Lung (tissue), 12 donors: ENCODE results near the gene B3GALT5. TPM values are rescaled to one million over a fixed set of nuclear protein-coding genes. Genes with fewer than 3 reads are reported as not detected.

ENCODE experiments used
- ATAC-seq: fragments of 200-7000 bp; cut with Tn5 transposase; one replicate; pipeline ENCODE4 v1.9.1; 2020; ENCODE audit warnings: moderate number of reproducible peaks; ENCODE audit not compliant: insufficient read depth, low FRiP score
- DNase-seq, 3 donors: peaks; one replicate each; pipeline ENCODE4 v3.0.0-alpha.2; 2013 to 2017
- H3K27ac ChIP-seq, 2 donors: one replicate each; pipeline ENCODE4 v1.5.1; 2013; ENCODE audit warnings: mild to moderate bottlenecking in 2 of 2, moderate library complexity in 2 of 2, control low read depth in 1 of 2, inconsistent platforms in 1 of 2, low read depth in 1 of 2, low read length in 1 of 2
- H3K27me3 ChIP-seq, 3 donors: one replicate each; pipeline ENCODE4 v1.5.1; 2013; ENCODE audit warnings: low read length in 2 of 3; ENCODE audit not compliant: control insufficient read depth in 3 of 3, insufficient read depth in 3 of 3
- H3K36me3 ChIP-seq, 4 donors: one replicate each; pipeline ENCODE4 v1.5.1; 2013; ENCODE audit warnings: low read length in 4 of 4, mild to moderate bottlenecking in 1 of 4, moderate library complexity in 1 of 4; ENCODE audit not compliant: control insufficient read depth in 4 of 4, insufficient read depth in 4 of 4
- H3K4me1 ChIP-seq, 5 donors: one replicate each; pipeline ENCODE4 v1.5.1; 2013; ENCODE audit warnings: low read length in 5 of 5, mild to moderate bottlenecking in 2 of 5, moderate library complexity in 1 of 5; ENCODE audit not compliant: control insufficient read depth in 5 of 5, insufficient read depth in 5 of 5
- H3K4me3 ChIP-seq: one replicate; pipeline ENCODE4 v1.5.1; 2013; ENCODE audit warnings: mild to moderate bottlenecking, control low read depth, moderate library complexity
- H3K9ac ChIP-seq, 2 donors: one replicate each; pipeline ENCODE4 v1.5.1; 2013; ENCODE audit warnings: low read length in 2 of 2, control low read depth in 1 of 2; ENCODE audit not compliant: insufficient read depth in 1 of 2
- H3K9me3 ChIP-seq, 4 donors: one replicate each; pipeline ENCODE4 v1.5.1; 2013; ENCODE audit warnings: low read length in 3 of 4, mild to moderate bottlenecking in 1 of 4, moderate library complexity in 1 of 4; ENCODE audit not compliant: control insufficient read depth in 4 of 4, insufficient read depth in 3 of 4
- WGBS, 2 donors: extraction: QIAGEN DNeasy Blood & Tissue Kit; methylation state at CpG; one replicate each; pipeline ENCODE4 v1.1.7; 2013; 5-methylcytosine and 5-hydroxymethylcytosine counted together
- polyA plus RNA-seq, 2 donors: library from polyadenylated mRNA; stranded (reverse); fragments of 200-250 nt; gene quantifications; one replicate each; pipeline ENCODE4 v1.2.1, GENCODE V29; 2013
- total RNA-seq, 2 donors: library from RNA; depleted of rRNA in 1 of 2; stranded (reverse); fragments of >200 nt in 1 of 2; gene quantifications; one replicate each; pipeline ENCODE4 v1.2.1, GENCODE V29; 2014 to 2021
- TF ChIP-seq, protein P1 (sequence below): IDR thresholded peaks from 2 replicates; pipeline ENCODE4 v1.5.1; 2012; ENCODE audit warnings: mild to moderate bottlenecking; ENCODE audit errors: control extremely low read depth, extremely low read depth
- donor health status: control.
- donor health status: control.
- donor health status: Bipolar disorder and iron deficiency.
- donor health status: healthy.
- donor health status: DM: yes; HTN: yes; CAD: no.

The B3GALT5 gene
- total and polyA plus RNA-seq, 4 donors = 0.02 to 1.1 (median 0.50) TPM

DNA sequence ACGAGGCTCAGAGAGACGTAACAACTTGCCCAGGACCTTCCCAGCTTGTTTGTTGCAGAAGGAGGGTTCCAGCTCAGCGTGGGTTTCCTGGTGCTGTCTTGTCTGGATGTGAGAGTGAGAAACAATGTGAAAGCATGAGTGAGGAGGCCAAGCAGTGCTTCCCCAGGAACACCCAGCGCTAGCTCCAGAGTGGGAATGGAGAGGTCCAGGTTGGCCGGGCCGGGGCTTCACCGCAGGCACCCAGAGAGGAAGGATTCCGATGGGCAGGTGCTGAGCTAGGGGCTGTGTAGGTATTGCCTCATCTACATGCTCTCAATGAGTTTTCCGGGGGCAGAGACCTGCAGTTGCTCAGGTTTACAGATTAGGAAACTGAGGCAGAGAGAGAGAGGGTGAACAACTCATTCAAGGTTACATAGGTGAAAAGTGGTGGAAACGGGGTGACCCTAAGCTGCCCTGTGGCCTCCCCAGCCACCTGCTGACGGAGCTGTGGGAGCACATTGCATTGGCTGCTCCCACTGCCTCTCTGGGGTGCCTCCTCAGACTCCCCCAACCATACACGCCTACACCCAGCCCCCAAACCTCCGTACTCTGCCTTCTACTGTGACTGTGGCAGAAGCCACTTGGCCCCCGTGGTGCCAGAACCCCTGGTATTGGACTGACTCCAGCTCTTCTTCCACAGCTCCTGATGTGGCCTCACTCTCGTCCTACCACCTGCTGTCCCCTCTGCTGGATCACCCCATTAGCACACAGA lies 51.2 kb downstream of the B3GALT5 start:
- DNase-seq = no peak
- no peak overlapping the region for H3K9ac ChIP-seq
- peaks cover 0 to 28% (median 4%) of the 10 kb centered on the region in 5 donors for H3K4me1 ChIP-seq
- H3K9me3 ChIP-seq = no peaks in the 10 kb centered on the region
- no peak overlapping the region for H3K27ac ChIP-seq
- 87 to 89% methylated on average over 15 of the region's 15 CpGs for WGBS, 2 donors
- no peak for ATAC-seq
- H3K27me3 ChIP-seq = no peaks in the 10 kb centered on the region
- H3K36me3 ChIP-seq = no peaks in the 10 kb centered on the region
- no peak overlapping the region for H3K4me3 ChIP-seq
- TF ChIP-seq, protein P1, sequence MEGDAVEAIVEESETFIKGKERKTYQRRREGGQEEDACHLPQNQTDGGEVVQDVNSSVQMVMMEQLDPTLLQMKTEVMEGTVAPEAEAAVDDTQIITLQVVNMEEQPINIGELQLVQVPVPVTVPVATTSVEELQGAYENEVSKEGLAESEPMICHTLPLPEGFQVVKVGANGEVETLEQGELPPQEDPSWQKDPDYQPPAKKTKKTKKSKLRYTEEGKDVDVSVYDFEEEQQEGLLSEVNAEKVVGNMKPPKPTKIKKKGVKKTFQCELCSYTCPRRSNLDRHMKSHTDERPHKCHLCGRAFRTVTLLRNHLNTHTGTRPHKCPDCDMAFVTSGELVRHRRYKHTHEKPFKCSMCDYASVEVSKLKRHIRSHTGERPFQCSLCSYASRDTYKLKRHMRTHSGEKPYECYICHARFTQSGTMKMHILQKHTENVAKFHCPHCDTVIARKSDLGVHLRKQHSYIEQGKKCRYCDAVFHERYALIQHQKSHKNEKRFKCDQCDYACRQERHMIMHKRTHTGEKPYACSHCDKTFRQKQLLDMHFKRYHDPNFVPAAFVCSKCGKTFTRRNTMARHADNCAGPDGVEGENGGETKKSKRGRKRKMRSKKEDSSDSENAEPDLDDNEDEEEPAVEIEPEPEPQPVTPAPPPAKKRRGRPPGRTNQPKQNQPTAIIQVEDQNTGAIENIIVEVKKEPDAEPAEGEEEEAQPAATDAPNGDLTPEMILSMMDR = no peak

DNA sequence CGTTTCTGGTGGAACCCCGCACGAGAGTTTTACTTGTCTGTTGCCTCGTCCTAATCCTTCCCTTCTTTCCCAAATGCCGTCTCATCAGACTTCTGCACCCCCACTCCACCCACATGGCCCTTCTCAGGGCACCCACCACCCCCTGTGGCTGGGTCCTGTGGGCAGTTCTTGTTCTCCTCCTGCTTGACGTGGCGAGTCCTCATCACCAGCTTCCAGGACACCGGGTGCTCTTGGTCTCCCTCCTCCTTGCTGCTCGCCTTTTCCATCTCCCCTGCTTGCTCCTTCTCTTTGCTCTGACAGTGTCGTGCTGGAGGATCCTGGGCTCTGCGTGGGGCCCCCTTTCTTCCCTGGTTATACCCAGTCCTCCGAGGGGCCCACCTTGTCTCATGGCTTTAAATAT lies 51.8 kb downstream of the B3GALT5 start:
- H3K27ac ChIP-seq = no peak overlapping the region
- DNase-seq = no peak
- no peak for ATAC-seq
- no peaks in the 10 kb centered on the region for H3K9me3 ChIP-seq
- no peaks in the 10 kb centered on the region for H3K36me3 ChIP-seq
- H3K9ac ChIP-seq = no peak overlapping the region
- H3K4me1 ChIP-seq = peaks cover 0 to 24% (median 4%) of the 10 kb centered on the region in 5 donors
- WGBS, 2 donors = 94 to 96% methylated on average over 12 of the region's 12 CpGs
- H3K27me3 ChIP-seq = no peaks in the 10 kb centered on the region
- no peak overlapping the region for H3K4me3 ChIP-seq
- TF ChIP-seq, protein P1 = no peak

DNA sequence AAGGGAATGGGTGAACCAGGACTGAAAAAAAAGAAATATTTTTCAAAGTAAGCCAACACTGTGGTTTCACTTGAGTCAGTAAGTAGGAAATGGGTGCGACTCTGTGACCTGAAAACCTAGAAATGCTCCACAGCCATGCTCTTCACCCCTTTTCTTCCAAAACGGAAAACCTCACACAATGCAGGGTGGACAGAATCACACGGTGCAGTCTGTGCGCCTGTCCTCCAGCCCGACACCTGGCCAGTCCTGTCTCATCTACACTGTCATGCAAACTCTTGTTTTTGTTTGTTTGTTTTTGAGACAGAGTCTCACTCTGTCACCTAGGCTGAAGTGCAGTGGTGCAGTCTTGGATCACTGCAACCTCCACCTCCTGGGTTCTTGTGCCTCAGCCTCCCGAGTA lies 53.3 kb downstream of the B3GALT5 start:
- TF ChIP-seq, protein P1 = no peak
- peaks cover 0 to 10% (median 0%) of the 10 kb centered on the region in 5 donors for H3K4me1 ChIP-seq
- 95% methylated on average over 6 of the region's 6 CpGs for WGBS, 2 donors

More for the DNA sequence above, 53.3 kb downstream of the B3GALT5 start:
- Histone ChIP-seq H3K27ac (no peak overlapping the region), H3K36me3 (no peaks in the 10 kb centered on the region), H3K9ac (no peak overlapping the region), H3K27me3 (no peaks in the 10 kb centered on the region), H3K4me3 (no peak overlapping the region), H3K9me3 (no peaks in the 10 kb centered on the region)
- DNase-seq = no peak
- ATAC-seq = no peak
